Body of pancreas (tissue), 4 donors: Measurements from ENCODE around the gene ANKZF1. TPM values are rescaled to one million over a fixed set of nuclear protein-coding genes. Genes with fewer than 3 reads are reported as not detected.

Experiments used
- ATAC-seq: fragments of 150-250 bp; one replicate; pipeline ENCODE4 v1.9.1; 2016
- DNase-seq, 4 donors: peaks; one replicate each; pipeline ENCODE4 v3.0.0-alpha.2; 2019
- H3K27ac ChIP-seq, 4 donors: fragments of 200-600 bp; sonication (generic); 1 replicate in 3 of 4; 2 replicates in 1 of 4; pipeline versions ENCODE4 v1.5.1 to v1.6.1; 2016 to 2019; ENCODE audit warnings: mild to moderate bottlenecking in 1 of 4, mixed read lengths in 1 of 4, moderate library complexity in 1 of 4
- H3K27me3 ChIP-seq, 2 donors: fragments of 200-600 bp; sonication (generic); one replicate each; pipeline ENCODE4 v1.6.0; 2016; ENCODE audit warnings: mild to moderate bottlenecking in 1 of 2
- H3K36me3 ChIP-seq, 2 donors: fragments of 200-600 bp; sonication (generic); replicated peaks in 1 of 2; 2 replicates each; pipeline ENCODE4 v1.5.1; 2016; ENCODE audit warnings: low read depth in 2 of 2; ENCODE audit not compliant: insufficient read depth in 1 of 2
- H3K4me1 ChIP-seq: fragments of 200-600 bp; sonication (generic); one replicate; pipeline ENCODE4 v1.6.0; 2016
- H3K4me3 ChIP-seq, 2 donors: fragments of 200-600 bp; sonication (generic); 1 replicate in 1 of 2; 2 replicates in 1 of 2; pipeline ENCODE4 v1.5.1; 2016 to 2019
- H3K9me3 ChIP-seq, 3 donors: fragments of 200-600 bp; sonication (generic); 1 replicate in 2 of 3; 2 replicates in 1 of 3; pipeline ENCODE4 v1.5.1; 2016
- CTCF ChIP-seq, 7 experiments: fragments of 450-650 bp in 4 of 7; fragments of 200-600 bp in 3 of 7; sonication (generic) in 3 of 7; IDR thresholded peaks; one replicate each; pipeline ENCODE4 v1.5.1; 2016 to 2019; ENCODE audit warnings: antibody characterized with exemption in 7 of 7
- POLR2A ChIP-seq, 3 donors: fragments of 450-650 bp; IDR thresholded peaks; one replicate each; pipeline ENCODE4 v1.6.1; 2016; ENCODE audit warnings: antibody characterized with exemption in 3 of 3, mild to moderate bottlenecking in 2 of 3
- WGBS, 2 donors: methylation state at CpG; one replicate each; pipeline ENCODE4 v1.1.5; 2017; 5-methylcytosine and 5-hydroxymethylcytosine counted together
- intact Hi-C: fragments of 100-400 bp; cut with DNase I; formaldehyde crosslinking; loops from one replicate; pipeline ENCODE4 v1.15.1; 2023
- total RNA-seq, 2 donors: library from RNA; depleted of rRNA; stranded (reverse); fragments of >200 nt; gene quantifications; one replicate each; pipeline ENCODE4 v1.1.0, GENCODE V29; 2016

ANKZF1 gene
- total RNA-seq, 2 donors from 2014 or later = 67.5 to 95.3 TPM

- no peak for ATAC-seq
- no peak overlapping the region for H3K4me3 ChIP-seq
- WGBS, 2 donors = 72 to 81% methylated on average over 16 to 17 of the region's 17 CpGs
- no peaks in the 10 kb centered on the region for H3K27me3 ChIP-seq
- H3K9me3 ChIP-seq = no peaks in the 10 kb centered on the region
- H3K4me1 ChIP-seq = peaks cover 19% of the 10 kb centered on the region
- peaks cover 0 to 3% of the 10 kb centered on the region in 2 donors for H3K36me3 ChIP-seq
- TF ChIP-seq CTCF (IDR thresholded peaks at IDR 0.05) = no peak
- TF ChIP-seq POLR2A (IDR thresholded peaks at IDR 0.05) = no peak
- H3K27ac ChIP-seq = peak overlapping the region in 2 of 4 donors; percentile 95 to 98
- intact Hi-C loops = no loop called here
- DNase-seq = no peak
Measured at GRCh38 chr2:219207884-219208740, 21.5 kb upstream of the ANKZF1 start.

DNA sequence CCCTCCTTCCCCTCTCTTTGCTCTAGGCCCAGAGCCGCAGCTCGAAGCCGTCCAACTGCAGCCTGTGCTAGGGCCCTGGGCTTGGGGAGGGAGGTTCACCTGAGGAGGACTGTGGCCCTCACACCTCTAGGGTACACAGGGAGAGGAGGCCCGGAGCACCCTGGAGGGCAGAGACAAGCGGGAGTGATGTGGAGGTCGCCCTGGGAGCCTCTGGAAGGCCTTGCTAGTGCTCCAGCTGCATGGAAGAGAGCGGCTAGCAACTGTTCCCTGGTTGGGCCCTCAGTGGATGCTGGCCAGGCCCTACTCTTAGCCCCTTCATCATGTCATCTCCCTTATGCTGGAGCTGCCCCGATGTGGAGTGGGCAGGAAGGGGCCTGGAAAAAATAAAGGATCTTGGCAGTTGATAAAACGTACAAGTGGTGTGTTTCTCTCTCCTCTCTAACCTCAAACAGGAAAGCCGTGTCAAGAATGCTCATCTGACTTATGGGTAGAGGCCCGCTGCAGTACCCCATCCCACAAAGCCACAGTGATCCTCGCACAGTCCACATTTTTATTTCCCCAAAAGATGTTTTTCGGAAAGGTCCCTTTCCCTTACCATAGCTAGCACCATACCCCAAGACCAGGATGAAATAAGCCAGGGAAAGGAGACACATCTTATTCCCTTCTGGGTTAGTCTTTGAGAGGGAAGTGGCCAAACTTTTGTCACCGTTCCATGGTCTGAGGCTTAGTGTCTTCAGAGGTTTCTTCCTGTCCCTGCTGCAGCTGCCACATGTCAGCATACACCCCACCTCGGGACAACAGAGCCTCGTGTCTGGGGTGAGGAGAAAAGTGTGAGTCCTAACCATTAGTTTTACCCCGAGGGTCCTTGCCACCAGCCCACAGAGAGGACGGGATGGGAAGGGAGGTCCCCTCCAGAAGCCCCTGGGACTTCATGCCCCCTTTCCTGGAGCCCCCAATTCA is 20.1 kb upstream of the ANKZF1 start:
- Histone ChIP-seq H3K4me3 (no peak overlapping the region), H3K27me3 (no peaks in the 10 kb centered on the region), H3K4me1 (peaks cover 19% of the 10 kb centered on the region), H3K9me3 (no peaks in the 10 kb centered on the region), H3K27ac (no peak overlapping the region), H3K36me3 (peaks cover 0 to 3% of the 10 kb centered on the region in 2 donors)
- WGBS, 2 donors = 80 to 84% methylated on average over 17 to 18 of the region's 18 CpGs
- DNase-seq (no peak), ATAC-seq (no peak)
- intact Hi-C loops = no loop called here
- TF ChIP-seq CTCF (IDR thresholded peaks at IDR 0.05) = no peak
- no peak for TF ChIP-seq POLR2A (IDR thresholded peaks at IDR 0.05)

GRCh38 chr2:219210196-219210885 is 19.3 kb upstream of the ANKZF1 start:
- DNase-seq (no peak), ATAC-seq (no peak)
- Histone ChIP-seq H3K4me1 (peaks cover 19% of the 10 kb centered on the region), H3K27me3 (no peaks in the 10 kb centered on the region), H3K36me3 (peaks cover 0 to 3% of the 10 kb centered on the region in 2 donors), H3K27ac (no peak overlapping the region), H3K4me3 (no peak overlapping the region), H3K9me3 (no peaks in the 10 kb centered on the region)
- no peak for TF ChIP-seq CTCF (IDR thresholded peaks at IDR 0.05)
- TF ChIP-seq POLR2A (IDR thresholded peaks at IDR 0.05) = no peak
- WGBS, 2 donors = 93 to 95% methylated on average over 17 to 24 of the region's 24 CpGs
- intact Hi-C loops = no loop called here

GRCh38 chr2:219210886-219211362 is 18.7 kb upstream of the ANKZF1 start:
- DNase-seq = no peak
- WGBS, 2 donors = 86 to 92% methylated on average over 9 of the region's 9 CpGs
- no peak for TF ChIP-seq CTCF (IDR thresholded peaks at IDR 0.05)
- TF ChIP-seq POLR2A (IDR thresholded peaks at IDR 0.05) = no peak
- Histone ChIP-seq H3K27ac (no peak overlapping the region), H3K4me3 (no peak overlapping the region), H3K27me3 (no peaks in the 10 kb centered on the region), H3K36me3 (peaks cover 0 to 3% of the 10 kb centered on the region in 2 donors), H3K4me1 (peaks cover 17% of the 10 kb centered on the region), H3K9me3 (no peaks in the 10 kb centered on the region)
- intact Hi-C loops = no loop called here
- ATAC-seq = no peak
